Type B pancreatic cell (in vitro differentiated cells): ENCODE results near the gene INTS2. TPM values are rescaled to one million over a fixed set of nuclear protein-coding genes. Genes with fewer than 3 reads are reported as not detected.

Experiments used
- DNase-seq: peaks from one replicate; pipeline ENCODE4 v3.0.0; 2021; ENCODE audit warnings: mixed read lengths; ENCODE audit not compliant: unreplicated experiment; ENCODE audit errors: extremely low spot score
- H3K27ac Mint-ChIP-seq: 2 replicates; pipeline ENCODE4 v1.8.0; 2021; ENCODE audit warnings: mild to moderate bottlenecking, mixed read lengths
- H3K27me3 Mint-ChIP-seq: 2 replicates; pipeline ENCODE4 v1.8.0; 2021; ENCODE audit warnings: mixed read lengths
- H3K36me3 Mint-ChIP-seq: 2 replicates; pipeline ENCODE4 v1.8.0; 2021; ENCODE audit warnings: mixed read lengths
- H3K4me1 Mint-ChIP-seq: one replicate; pipeline ENCODE4 v1.8.0; 2021; ENCODE audit warnings: mixed read lengths; ENCODE audit not compliant: unreplicated experiment
- H3K4me3 Mint-ChIP-seq: 2 replicates; pipeline ENCODE4 v1.8.0; 2021; ENCODE audit warnings: mild to moderate bottlenecking, mixed read lengths
- H3K9me3 Mint-ChIP-seq: 2 replicates; pipeline ENCODE4 v1.8.0; 2021; ENCODE audit warnings: mixed read lengths
- CTCF ChIP-seq: fragments of 200-600 bp; sonication (generic); conservative IDR thresholded peaks from 2 replicates; pipeline ENCODE4 v1.5.0; 2021; ENCODE audit warnings: antibody characterized with exemption, mild to moderate bottlenecking
- total RNA-seq: library from RNA; stranded (reverse); gene quantifications from 2 replicates; pipeline ENCODE4 v1.2.1, GENCODE V29; 2021; ENCODE audit warnings: low replicate concordance

Gene INTS2
- total RNA-seq, 1 donor from 2014 or later, result 18.2 TPM

- H3K9me3 Mint-ChIP-seq, result no peaks in the 10 kb centered on the region
These were observed 41.0 kb upstream of the INTS2 start for GRCh38 chr17:61968757-61969156.

GRCh38 chr17:61967729-61968128 is 39.9 kb upstream of the INTS2 start:
- Mint-ChIP-seq H3K36me3 (peaks cover 24% of the 10 kb centered on the region), H3K27me3 (no peaks in the 10 kb centered on the region), H3K4me1 (no peaks in the 10 kb centered on the region), H3K27ac (no peak overlapping the region), H3K9me3 (no peaks in the 10 kb centered on the region), H3K4me3 (no peak overlapping the region)
- no peak for TF ChIP-seq CTCF
- DNase-seq, result no peak

More at GRCh38 chr17:61968757-61969156, 41.0 kb upstream of the INTS2 start:
- TF ChIP-seq CTCF, result no peak
- Mint-ChIP-seq H3K4me3 (no peak overlapping the region), H3K27me3 (no peaks in the 10 kb centered on the region), H3K4me1 (no peaks in the 10 kb centered on the region), H3K36me3 (peaks cover 19% of the 10 kb centered on the region), H3K27ac (no peak overlapping the region)
- DNase-seq, result no peak

GRCh38 chr17:61966191-61966590 is 38.4 kb upstream of the INTS2 start:
- H3K4me1 Mint-ChIP-seq, result no peaks in the 10 kb centered on the region
- no peak for DNase-seq
- H3K27ac Mint-ChIP-seq, result no peak overlapping the region
- no peak for TF ChIP-seq CTCF
- H3K27me3 Mint-ChIP-seq, result no peaks in the 10 kb centered on the region
- H3K9me3 Mint-ChIP-seq, result no peaks in the 10 kb centered on the region
- peaks cover 23% of the 10 kb centered on the region for H3K36me3 Mint-ChIP-seq
- no peak overlapping the region for H3K4me3 Mint-ChIP-seq

GRCh38 chr17:61955619-61956018 is 27.8 kb upstream of the INTS2 start:
- Mint-ChIP-seq H3K36me3 (peaks cover 24% of the 10 kb centered on the region), H3K27ac (no peak overlapping the region), H3K9me3 (no peaks in the 10 kb centered on the region), H3K4me3 (no peak overlapping the region), H3K4me1 (no peaks in the 10 kb centered on the region), H3K27me3 (no peaks in the 10 kb centered on the region)
- no peak for DNase-seq
- TF ChIP-seq CTCF, result no peak

- Mint-ChIP-seq H3K4me1 (no peaks in the 10 kb centered on the region), H3K9me3 (no peaks in the 10 kb centered on the region), H3K27me3 (no peaks in the 10 kb centered on the region), H3K4me3 (no peak overlapping the region), H3K27ac (no peak overlapping the region), H3K36me3 (peaks cover 18% of the 10 kb centered on the region)
- DNase-seq, result no peak
- TF ChIP-seq CTCF, result no peak
These were observed 19.7 kb upstream of the INTS2 start for GRCh38 chr17:61947367-61948078.
